Activated CD4-positive, alpha-beta memory T cell treated with anti-CD3 and anti-CD28 coated beads for 36 hours (primary cell): ENCODE measurements around the gene CHRNG. TPM values are rescaled to one million over a fixed set of nuclear protein-coding genes. Genes with fewer than 3 reads are reported as not detected.
"Not testable (repeated sequence)": the region's sequence is repeated elsewhere in the genome, so short reads cannot be mapped to it uniquely, and the experiment has no call there.

Experiments used
- CTCF ChIA-PET: fragments of 350-600 bp; sonication (Branson Sonifier 250); formaldehyde crosslinking; loops from one replicate; lab custom pipeline; 2021; ENCODE audit warnings: antibody characterized with exemption, inconsistent platforms; lab: Charles Lee
- POLR2A ChIA-PET: fragments of 350-600 bp; sonication (Branson Sonifier 250); formaldehyde crosslinking; loops from one replicate; lab custom pipeline; 2021; ENCODE audit warnings: antibody characterized with exemption; lab: Charles Lee
- DNase-seq: peaks from one replicate; pipeline ENCODE4 v3.0.0-alpha.2; 2020
- H3K27ac Mint-ChIP-seq: one replicate; pipeline ENCODE4 v1.8.0; 2021; ENCODE audit warnings: mixed read lengths
- H3K27me3 Mint-ChIP-seq: one replicate; pipeline ENCODE4 v1.8.0; 2021; ENCODE audit warnings: mixed read lengths
- H3K36me3 Mint-ChIP-seq: one replicate; pipeline ENCODE4 v1.8.0; 2021; ENCODE audit warnings: mixed read lengths
- H3K4me1 Mint-ChIP-seq: one replicate; pipeline ENCODE4 v1.8.0; 2021; ENCODE audit warnings: low read depth, mixed read lengths
- H3K4me3 Mint-ChIP-seq: one replicate; pipeline ENCODE4 v1.8.0; 2021; ENCODE audit warnings: mild to moderate bottlenecking, mixed read lengths
- H3K9me3 Mint-ChIP-seq: one replicate; pipeline ENCODE4 v1.8.0; 2021; ENCODE audit warnings: mixed read lengths
- intact Hi-C: fragments of 100-400 bp; cut with micrococcal nuclease; formaldehyde crosslinking; loops from one replicate; pipeline ENCODE4 v1.15.1; 2023
- total RNA-seq, 2 experiments: library from RNA; stranded (reverse); gene quantifications; one replicate each; pipeline ENCODE4 v1.2.3, GENCODE V29; 2021

Gene CHRNG
- total RNA-seq, 2 experiments from 2014 or later: not detected

DNA sequence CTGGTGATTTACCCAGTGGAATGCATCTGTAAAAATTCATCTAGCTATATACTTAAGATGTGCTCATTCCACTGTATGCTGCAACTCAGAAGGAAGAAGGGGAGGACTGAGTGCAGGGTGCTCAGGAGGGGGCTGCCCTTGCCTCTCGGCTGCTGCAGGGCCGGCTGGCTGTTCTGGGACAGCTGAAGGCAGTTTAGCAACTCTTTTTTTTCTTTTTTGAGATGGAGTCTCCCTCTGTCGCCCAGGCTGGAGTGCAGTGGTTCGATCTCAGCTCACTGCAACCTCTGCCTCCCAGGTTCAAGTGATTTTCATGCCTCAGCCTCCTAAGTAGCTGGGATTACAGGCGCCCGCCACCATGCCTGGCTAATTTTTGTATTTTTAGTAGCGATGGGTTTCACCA is 6.7 kb upstream of the CHRNG start:
- POLR2A ChIA-PET: interaction anchor here (0.8 kb wide), 1 partner anchor 75 kb away, joined by 3 read pairs; no protein-coding TSS in a partner anchor
- H3K9me3 Mint-ChIP-seq, H3K4me1 Mint-ChIP-seq, H3K4me3 Mint-ChIP-seq, H3K27ac Mint-ChIP-seq, CTCF ChIA-PET, H3K36me3 Mint-ChIP-seq, intact Hi-C loops, DNase-seq: not testable (repeated sequence)
- peaks cover 19% of the 10 kb centered on the region for H3K27me3 Mint-ChIP-seq

- ChIA-PET CTCF (interaction anchor here (1.3 kb wide), 1 partner anchor 11 kb away, joined by 4 read pairs; no protein-coding TSS in a partner anchor), POLR2A (no interaction called here)
- Mint-ChIP-seq H3K4me1 (no peaks in the 10 kb centered on the region), H3K4me3 (no peak overlapping the region), H3K27me3 (peaks cover 9% of the 10 kb centered on the region), H3K9me3 (no peaks in the 10 kb centered on the region), H3K36me3 (no peaks in the 10 kb centered on the region), H3K27ac (no peak overlapping the region)
- no peak for DNase-seq
- intact Hi-C loops: no loop called here
Measured at GRCh38 chr2:232533944-232534710, 5.4 kb upstream of the CHRNG start.

DNA sequence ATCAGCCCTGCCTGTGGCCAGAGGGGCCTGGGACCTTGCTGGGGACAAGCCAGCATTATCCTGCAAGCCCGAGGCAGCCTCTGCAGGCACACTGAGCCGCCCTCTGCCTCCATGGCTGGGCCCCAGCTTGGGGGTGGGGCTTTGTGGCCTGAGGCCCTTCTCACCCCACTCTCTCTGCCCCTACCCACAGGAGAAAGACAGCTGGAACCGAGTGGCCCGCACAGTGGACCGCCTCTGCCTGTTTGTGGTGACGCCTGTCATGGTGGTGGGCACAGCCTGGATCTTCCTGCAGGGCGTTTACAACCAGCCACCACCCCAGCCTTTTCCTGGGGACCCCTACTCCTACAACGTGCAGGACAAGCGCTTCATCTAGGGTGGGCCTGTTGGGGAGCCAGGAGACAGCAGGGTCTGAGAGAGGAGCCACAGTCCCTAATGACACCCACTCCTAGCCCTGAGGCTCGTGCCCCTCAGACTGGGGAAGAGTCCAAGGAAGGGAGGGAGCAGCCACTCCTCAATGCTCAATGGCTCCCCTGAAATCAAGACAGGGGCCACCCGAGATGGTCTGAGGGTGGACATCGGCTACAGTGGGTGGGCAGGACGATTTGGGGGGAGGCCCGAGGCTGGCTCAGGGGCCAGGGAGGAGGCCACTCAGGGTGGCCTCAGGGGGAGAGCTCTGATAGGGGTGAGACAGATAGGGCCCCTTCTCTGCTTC is 4.4 kb upstream of the CHRNG start:
- ChIA-PET CTCF (no interaction called here), POLR2A (no interaction called here)
- Mint-ChIP-seq H3K9me3 (no peaks in the 10 kb centered on the region), H3K27me3 (peaks cover 9% of the 10 kb centered on the region), H3K4me3 (no peak overlapping the region), H3K27ac (no peak overlapping the region), H3K4me1 (no peaks in the 10 kb centered on the region), H3K36me3 (no peaks in the 10 kb centered on the region)
- intact Hi-C loops: no loop called here
- no peak for DNase-seq

DNA sequence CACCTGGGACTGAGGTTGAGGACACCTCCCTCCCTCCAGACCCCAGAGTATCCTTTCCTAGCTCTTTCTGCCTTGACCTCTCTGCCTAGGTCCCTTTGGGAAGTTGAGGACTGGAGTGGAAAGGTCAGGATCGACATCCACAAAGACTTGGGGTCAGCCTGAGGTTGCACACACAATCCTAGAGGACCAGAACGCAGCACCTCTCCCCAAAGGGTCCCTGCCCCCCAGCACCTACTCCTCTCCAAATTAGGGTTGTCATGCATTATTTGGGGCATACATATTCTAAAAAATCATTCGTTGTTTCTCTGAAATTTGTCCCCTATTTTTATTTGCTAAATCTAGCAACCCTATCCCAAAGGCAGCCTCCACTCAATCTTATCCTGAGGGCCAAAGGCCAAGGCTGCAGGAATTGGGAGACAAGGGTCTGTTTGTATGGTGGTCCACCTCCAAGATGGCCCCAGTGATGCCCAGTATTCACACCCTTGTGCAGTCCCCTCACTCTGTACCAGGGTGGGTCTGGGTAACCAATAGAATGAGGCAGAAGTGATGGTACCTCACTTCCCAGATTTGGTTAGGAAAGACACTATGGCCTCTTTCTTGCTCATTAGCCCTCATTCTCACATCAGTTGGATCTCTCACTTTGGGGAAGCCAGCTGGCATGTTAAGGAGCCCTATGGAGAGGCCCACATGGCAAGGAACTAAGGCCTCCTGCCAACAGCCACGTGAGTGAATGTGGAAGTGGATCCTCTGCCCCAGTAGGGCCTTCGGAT is 3.5 kb upstream of the CHRNG start:
- peaks cover 7% of the 10 kb centered on the region for H3K27me3 Mint-ChIP-seq
- intact Hi-C loops: no loop called here
- no peaks in the 10 kb centered on the region for H3K36me3 Mint-ChIP-seq
- no peak overlapping the region for H3K4me3 Mint-ChIP-seq
- POLR2A ChIA-PET: no interaction called here
- DNase-seq: no peak
- H3K27ac Mint-ChIP-seq: no peak overlapping the region
- no peaks in the 10 kb centered on the region for H3K4me1 Mint-ChIP-seq
- H3K9me3 Mint-ChIP-seq: no peaks in the 10 kb centered on the region
- CTCF ChIA-PET: no interaction called here

- Mint-ChIP-seq H3K27ac (no peak overlapping the region), H3K9me3 (no peaks in the 10 kb centered on the region), H3K27me3 (peaks cover 7% of the 10 kb centered on the region), H3K36me3 (no peaks in the 10 kb centered on the region), H3K4me1 (no peaks in the 10 kb centered on the region), H3K4me3 (no peak overlapping the region)
- ChIA-PET POLR2A (no interaction called here), CTCF (no interaction called here)
- intact Hi-C loops: no loop called here
- peak; percentile 34 for DNase-seq
Measured at GRCh38 chr2:232537079-232537478, 2.4 kb upstream of the CHRNG start.

DNA sequence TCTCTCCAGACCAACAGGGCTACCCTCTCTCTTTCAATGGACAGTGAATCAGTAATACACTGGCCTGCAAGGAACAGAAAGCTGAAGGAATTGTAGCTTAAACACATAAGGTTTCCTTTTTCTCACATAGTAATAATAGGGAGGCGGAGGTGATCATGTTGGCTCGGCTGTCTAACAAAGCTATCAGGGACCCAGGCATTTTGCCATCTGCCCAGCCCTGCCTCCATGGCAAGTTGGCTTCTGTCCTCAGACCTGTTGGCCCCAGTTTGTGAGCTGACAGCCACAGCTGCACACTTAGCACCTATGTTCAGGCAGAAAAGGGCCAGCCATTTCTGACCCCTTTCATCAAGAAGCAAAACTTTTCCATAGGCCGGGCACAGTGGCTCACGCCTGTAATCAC is 2.0 kb upstream of the CHRNG start:
- Mint-ChIP-seq H3K4me3 (no peak overlapping the region), H3K9me3 (no peaks in the 10 kb centered on the region), H3K4me1 (no peaks in the 10 kb centered on the region), H3K36me3 (no peaks in the 10 kb centered on the region), H3K27me3 (peaks cover 7% of the 10 kb centered on the region), H3K27ac (no peak overlapping the region)
- ChIA-PET POLR2A (no interaction called here), CTCF (no interaction called here)
- no peak for DNase-seq
- intact Hi-C loops: no loop called here

GRCh38 chr2:232538671-232539070 is 821 bp upstream of the CHRNG start:
- Mint-ChIP-seq H3K27ac (no peak overlapping the region), H3K4me1 (no peaks in the 10 kb centered on the region), H3K4me3 (no peak overlapping the region), H3K9me3 (no peaks in the 10 kb centered on the region), H3K36me3 (no peaks in the 10 kb centered on the region), H3K27me3 (peaks cover 2% of the 10 kb centered on the region)
- POLR2A ChIA-PET: no interaction called here
- intact Hi-C loops: no loop called here
- DNase-seq: no peak
- CTCF ChIA-PET: no interaction called here

GRCh38 chr2:232540441-232541041 is 1.0 kb downstream of the CHRNG start:
- intact Hi-C loops: no loop called here
- ChIA-PET POLR2A (interaction anchor here (1.0 kb wide), 2 partner anchors 9 to 11 kb away, joined by 3 read pairs; no protein-coding TSS in a partner anchor), CTCF (no interaction called here)
- H3K9me3 Mint-ChIP-seq: no peaks in the 10 kb centered on the region
- peaks cover 2% of the 10 kb centered on the region for H3K4me1 Mint-ChIP-seq
- DNase-seq: peak; percentile 6
- peaks cover 3% of the 10 kb centered on the region for H3K36me3 Mint-ChIP-seq
- no peak overlapping the region for H3K4me3 Mint-ChIP-seq
- H3K27ac Mint-ChIP-seq: no peak overlapping the region
- H3K27me3 Mint-ChIP-seq: peaks cover 2% of the 10 kb centered on the region

- Mint-ChIP-seq H3K4me3 (no peak overlapping the region), H3K27me3 (peaks cover under 1% of the 10 kb centered on the region), H3K4me1 (peaks cover 3% of the 10 kb centered on the region), H3K27ac (no peak overlapping the region), H3K36me3 (peaks cover 4% of the 10 kb centered on the region), H3K9me3 (no peaks in the 10 kb centered on the region)
- intact Hi-C loops: no loop called here
- ChIA-PET POLR2A (no interaction called here), CTCF (no interaction called here)
- DNase-seq: peak; percentile 8
Measured at GRCh38 chr2:232541195-232541960, 1.9 kb downstream of the CHRNG start.

- Mint-ChIP-seq H3K27ac (no peak overlapping the region), H3K27me3 (no peaks in the 10 kb centered on the region), H3K4me3 (no peak overlapping the region), H3K36me3 (peaks cover 9% of the 10 kb centered on the region), H3K9me3 (no peaks in the 10 kb centered on the region), H3K4me1 (peaks cover 6% of the 10 kb centered on the region)
- DNase-seq: peak; percentile 7
- ChIA-PET POLR2A (no interaction called here), CTCF (no interaction called here)
- intact Hi-C loops: no loop called here
Measured at GRCh38 chr2:232541961-232542714, 2.6 kb downstream of the CHRNG start.
